EH (cell line): ENCODE results near the gene SLC47A1.
"Not testable (repeated sequence)": the region's sequence is repeated elsewhere in the genome, so short reads cannot be mapped to it uniquely, and the experiment has no call there.

Experiments
- DNase-seq: peaks from one replicate; pipeline ENCODE4 v3.0.0-alpha.2; 2015; ENCODE audit warnings: low read depth

The SLC47A1 gene

DNA sequence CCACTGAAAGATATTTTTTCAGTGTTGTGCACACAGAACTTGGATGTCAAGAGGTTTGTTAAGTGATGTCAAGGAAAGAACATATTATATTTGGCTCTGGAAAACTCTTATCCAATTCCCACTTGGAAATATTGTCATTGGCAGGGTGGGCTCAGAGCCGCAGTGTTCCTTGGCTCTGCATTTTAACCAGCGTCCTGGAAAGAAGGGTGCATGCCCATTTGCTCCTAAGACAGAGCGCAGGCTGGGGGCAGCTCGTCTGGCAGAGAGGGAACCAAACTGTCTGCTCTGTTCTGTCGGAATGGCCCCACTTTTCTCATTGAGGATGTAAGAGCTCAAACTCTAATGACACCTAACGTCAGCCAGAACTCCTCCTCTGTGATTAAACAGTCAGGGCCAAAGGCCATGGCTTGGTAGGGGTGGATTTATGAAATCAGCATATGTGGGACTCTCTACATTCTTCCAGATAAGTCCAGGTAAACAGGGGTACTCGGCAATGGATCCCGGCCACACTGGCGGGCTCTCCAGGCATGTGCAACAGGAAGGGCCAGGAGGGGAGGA, 18.0 kb downstream of the SLC47A1 start:
- no peak for DNase-seq

GRCh38 chr17:19553036-19553435, 19.4 kb downstream of the SLC47A1 start:
- DNase-seq, result no peak

DNA sequence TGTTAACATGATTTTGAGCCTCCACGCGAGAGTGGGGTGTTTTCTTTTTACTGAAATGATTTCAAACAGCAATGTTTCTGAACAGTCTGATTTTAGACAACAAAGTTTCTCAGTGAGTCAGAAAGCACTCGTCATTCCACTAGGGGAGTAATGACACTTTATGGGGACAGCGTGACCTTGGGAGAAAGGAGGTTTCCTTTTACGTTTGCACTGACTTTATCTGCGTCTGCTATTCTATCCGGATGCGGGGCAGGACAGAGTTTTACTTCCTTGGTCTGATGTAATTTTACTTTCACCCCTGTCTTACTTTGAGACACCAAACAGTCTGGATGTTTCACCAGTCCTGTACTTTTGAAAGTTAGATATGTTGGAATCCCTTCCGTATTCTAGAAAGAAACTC, 20.7 kb downstream of the SLC47A1 start:
- DNase-seq, result peak; percentile 62

DNA sequence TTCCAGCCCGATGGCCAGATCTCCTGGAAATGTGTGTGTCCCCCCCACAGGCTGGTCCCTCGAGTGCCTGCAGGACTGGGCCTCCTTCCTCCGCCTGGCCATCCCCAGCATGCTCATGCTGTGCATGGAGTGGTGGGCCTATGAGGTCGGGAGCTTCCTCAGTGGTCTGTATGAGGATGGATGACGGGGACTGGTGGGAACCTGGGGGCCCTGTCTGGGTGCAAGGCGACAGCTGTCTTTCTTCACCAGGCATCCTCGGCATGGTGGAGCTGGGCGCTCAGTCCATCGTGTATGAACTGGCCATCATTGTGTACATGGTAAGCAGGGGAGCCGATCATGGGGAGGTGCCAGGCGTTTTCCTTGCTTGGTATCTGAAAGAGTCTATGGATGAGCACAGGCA, 22.1 kb downstream of the SLC47A1 start:
- DNase-seq, result no peak

DNA sequence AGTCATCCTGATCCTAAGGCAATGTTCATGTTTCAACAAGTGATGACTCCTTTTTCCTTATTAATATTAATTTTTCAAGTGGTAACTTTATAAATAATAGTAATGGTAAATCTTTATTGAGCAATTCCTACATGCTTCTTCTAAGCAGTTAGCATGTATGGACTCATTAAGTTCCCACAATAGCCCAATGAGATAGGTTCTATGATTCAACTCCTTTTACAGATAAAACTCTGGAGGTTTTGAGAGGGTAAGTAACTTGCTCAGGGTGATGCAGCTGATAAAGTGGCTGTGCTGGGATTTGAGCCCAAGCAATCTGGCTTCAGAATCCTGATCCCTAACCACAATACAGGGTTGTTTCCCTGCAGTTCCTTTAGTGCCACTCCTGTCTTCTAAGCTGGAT, 25.3 kb downstream of the SLC47A1 start:
- no peak for DNase-seq

DNA sequence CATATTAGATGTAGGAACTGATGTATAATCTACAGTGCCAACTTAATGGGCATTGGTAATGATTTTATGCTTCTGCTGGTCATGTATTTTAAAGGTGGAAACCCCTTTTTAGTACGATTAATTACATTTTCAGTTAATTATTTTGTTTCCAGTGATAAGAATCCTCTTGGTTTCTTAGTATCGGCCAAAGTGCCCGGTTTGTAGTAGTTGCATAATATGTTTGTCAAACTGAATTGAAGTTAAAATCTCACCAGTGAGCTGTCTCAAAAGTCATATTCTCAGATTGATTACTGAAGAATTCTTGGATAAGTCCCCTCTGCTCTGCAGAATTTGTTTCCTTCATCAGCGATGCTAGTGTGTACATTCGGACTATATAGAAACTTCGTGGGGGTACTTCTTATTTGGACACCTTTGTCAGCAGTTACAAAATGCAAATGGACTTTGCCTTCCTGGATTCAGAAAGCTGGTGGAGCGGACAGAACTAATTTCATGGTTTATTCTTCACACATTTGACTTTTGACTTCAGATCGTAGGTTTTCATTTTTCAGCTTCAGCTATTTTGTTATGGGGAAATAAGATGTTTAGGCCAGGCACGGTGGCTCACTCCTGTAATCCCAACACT, 28.2 kb downstream of the SLC47A1 start:
- no peak for DNase-seq

DNA sequence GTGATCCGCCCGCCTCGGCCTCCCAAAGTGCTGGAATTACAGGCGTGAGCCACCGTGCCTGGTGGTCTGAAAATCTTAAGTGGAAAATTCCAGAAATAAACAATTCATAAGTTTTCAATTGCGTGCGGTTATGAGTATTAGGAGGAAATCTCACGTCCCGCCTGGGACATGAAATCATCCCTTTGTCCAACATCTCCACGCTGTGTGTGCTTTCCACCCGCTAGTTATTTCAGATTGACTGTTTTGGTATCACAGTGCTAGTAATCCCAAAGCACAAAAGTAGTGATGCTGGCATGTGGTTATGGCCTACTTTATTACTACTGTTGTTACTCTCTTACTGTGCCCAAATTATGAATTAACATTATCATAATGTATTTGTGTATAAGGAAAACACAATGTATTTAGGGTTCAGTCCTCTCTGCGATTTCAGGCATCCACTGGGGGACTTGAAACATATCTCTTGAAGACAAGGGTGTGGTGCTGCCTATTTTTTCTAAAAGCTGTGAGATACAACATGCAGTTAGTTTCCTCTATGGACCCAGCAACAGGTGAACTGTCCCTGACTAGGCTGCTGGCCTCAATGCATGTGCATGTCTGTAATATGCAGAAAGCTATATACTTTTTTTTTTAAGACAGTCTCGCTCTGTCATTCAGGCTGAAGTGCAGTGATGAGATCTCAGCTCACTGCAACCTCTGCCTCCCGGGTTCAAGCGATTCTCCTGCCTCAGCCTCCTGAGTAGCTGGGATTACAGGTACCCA, 32.3 kb downstream of the SLC47A1 start:
- DNase-seq, result no peak

DNA sequence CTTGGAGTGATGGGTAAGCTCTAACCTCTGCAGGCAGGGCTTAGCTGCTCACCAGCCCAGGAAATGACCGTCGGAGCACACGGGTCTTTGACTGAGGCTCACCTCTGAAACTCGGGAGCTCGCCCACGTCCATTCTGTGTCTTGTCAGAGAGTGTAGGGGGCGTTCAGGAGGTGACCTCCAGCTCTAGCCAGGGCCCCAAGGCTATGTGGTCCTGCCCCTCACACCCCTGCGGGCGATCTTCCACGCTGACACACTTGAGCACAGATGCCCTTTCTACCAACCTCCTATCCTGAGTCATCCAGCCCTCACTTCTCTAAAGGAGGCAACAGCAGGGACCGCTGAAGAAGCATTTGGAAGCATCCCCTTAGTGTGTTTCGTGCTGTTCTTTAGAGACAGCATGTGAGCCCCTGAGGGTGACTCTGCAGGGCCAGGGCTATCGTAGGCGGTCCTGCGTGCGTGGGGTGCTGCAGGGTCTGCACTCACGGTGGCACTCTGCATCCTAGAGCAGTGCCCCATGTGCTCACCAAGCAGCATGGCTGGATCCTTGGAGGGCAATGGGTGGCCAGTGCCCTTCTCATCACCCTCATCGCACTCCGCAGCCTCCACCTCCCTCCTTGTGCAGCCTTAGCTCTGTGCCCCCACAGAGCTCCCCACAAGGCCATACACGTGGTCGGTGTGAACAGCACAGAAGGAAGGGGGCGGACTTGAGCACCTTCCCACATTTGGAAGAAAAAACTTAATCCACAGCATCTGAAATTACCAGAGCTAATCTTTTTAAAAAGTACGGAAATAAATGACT, 33.8 kb downstream of the SLC47A1 start:
- no peak for DNase-seq

DNA sequence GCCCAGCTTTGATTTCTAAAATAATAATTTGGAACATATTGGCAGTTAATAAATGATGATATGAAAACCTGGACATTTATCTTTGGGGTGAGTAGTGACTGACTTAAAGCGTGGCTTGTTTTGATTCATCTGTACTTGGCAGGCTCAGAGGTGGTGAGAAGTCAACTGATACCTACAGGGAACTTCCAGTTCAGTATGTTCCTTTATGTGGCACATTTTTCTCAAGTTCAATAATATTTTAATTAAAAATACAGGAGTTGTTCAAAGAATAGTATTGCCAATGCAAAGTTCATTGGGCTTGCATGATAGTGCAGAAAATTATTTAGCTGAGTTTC, 34.3 kb downstream of the SLC47A1 start:
- DNase-seq, result no peak

GRCh38 chr17:19569785-19570543, 36.3 kb downstream of the SLC47A1 start:
- no peak for DNase-seq

DNA sequence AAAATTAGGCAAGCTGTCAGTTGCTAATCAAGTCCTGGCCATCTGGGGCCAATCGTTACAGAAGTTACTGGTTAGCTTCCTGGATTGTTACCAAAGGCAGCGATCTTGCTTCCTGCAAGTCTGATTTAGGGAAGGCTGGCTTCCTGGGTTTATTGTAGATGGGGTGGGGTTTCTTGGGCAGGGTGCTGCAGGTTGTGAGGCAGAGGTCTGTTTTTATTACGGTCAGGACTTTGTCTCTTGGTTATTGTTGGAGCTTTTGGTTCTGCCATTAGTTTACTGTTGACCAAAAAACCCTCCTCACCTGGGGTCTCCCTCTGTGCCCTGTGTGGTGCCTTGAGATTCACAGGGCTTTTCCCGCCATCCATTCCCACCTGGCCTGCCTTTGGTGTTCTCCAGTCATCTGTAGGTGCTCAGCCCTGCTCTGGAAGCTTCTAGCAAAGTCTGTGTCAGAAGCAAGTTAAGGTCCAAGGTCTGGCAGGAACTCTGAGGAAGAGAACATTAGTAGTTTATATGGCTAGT, 36.9 kb downstream of the SLC47A1 start:
- DNase-seq, result no peak

GRCh38 chr17:19573075-19573474, 39.4 kb downstream of the SLC47A1 start:
- no peak for DNase-seq

GRCh38 chr17:19574956-19575355, 41.3 kb downstream of the SLC47A1 start:
- peak; percentile 4 for DNase-seq

DNA sequence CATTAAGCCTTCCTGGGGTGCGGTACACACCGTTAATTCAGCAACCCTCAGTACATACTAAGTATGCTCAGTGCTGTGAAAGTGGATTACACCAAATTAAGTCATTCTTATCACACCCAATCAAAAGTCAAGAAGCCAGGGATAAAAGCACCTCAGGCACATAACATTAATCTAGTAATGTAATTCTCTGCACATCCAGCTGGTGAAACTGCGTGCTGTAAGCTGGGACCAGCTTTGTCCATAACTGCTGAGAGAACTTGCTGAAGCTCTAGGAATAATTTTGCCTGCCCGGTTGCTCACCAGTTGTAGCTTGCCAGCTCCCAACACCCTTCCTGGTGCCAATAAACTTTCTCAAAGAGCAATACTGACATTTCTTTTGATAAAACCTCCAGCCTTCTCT, 44.9 kb downstream of the SLC47A1 start:
- peak; percentile 9 for DNase-seq

DNA sequence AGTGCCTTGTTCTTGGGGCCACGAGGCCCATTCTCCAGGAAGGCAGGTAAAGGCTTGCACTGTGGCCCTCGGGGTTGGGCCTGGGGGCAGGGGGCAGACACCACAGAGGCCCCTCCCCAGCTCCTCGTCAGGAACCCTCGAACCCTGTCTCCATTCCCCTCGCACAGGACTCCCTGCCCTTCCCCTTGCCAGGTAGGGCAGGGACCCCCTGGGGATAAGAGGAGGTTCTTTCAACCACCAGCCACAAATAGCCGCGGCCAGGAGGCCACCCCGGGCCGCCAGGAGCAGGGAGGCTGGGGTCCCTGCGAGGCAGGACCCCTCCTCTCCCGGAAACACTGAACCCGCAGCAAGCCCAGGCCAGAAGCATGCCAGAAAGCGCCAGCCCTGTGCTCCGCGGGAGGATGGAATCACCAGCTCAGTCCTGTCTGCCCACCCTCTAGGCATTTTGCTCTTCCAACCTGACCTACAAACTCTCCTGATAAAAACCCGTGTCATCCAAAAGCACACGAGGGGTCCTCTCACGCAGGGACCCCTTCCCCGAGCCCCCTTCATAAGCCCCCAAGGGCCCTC, 45.6 kb downstream of the SLC47A1 start:
- DNase-seq, result no peak

DNA sequence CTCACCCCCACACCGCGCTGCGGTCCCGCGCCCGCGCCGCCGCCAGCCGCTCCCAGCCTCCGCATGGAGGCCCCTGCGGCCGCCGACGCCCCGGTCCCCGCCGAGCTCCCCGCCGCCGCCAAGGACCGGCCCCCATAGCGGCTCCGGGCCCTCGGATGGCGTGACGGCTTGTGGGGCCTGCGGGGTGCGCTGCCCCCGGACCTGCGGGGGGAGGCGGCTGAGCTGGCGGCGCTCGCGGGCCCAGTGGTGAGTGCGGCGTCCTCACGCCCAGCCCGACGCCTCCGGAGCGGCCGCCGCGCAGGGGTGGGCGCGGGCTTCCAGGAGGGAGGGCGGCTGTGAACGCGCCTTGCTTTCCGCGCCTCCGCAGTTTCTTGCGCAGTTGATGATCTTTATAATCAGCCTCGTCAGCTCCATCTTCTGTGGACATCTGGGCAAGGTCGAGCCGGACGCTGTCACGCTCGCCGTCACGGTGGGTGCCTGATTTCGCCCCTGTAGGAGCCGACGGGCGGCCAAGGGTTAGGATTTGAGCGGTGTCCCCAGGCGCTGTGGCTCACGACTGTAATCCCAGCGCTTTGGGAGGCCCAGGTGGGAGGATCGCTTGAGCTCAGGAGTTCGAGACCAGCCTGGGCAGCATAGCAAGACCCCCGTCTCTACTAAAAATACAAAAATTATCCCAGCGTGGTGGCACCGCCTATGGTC, 46.4 kb downstream of the SLC47A1 start:
- peak; percentile 1 for DNase-seq

DNA sequence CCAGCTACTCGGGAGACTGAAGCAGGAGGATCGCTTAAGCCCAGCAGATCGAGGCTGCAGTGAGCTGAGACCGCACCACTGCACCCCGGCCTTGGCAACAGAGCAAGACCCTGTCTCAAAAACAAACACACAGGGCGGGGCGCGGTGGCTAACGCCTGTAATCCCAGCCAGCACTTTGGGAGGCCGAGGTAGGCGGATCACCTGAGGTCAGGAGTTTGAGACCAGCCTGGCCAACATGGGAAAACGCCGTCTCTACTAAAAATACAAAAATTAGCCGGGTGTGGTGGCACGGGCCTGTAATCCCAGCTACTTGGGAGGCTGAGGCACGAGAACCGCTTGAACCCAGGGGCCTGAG, 46.9 kb downstream of the SLC47A1 start:
- not testable (repeated sequence) for DNase-seq

DNA sequence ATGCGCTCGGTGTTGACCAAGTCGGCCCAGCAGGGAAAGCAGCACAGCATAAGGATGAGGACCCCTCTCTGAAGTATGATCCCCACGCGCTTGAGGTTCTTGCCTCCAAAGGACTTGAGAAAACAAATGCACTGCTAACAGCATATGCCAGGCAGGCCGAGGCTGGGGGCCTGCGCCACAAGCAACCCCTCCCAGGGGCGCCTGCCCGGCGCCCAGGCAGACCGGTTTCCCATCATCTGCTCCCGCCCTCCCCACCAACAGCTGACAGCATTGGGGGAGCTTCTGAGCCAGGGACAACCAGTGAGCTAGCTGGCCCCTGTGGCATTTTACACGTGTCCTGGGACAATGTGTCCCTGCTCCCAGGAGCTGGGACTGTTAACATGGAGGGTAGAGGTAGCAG, 48.5 kb downstream of the SLC47A1 start:
- DNase-seq, result not testable (repeated sequence)

DNA sequence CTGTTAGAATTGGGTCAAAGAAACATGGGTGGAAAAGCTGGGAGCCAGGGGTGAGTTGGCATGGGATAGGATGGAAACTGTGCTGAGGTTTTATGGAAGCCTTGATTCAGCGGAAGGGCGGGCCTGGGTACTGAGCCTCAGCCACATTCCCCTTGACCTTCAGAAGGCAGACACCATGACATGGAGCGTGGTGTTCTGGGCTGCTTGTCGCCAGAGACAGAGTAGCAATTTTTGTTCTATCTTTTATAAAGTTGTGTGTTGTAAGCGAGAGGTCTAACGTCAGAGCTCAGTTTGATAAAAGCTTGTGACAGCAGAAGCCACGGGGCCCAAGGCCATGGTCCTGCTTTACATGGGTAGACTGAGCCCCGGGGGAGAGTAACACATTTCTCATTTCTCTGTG, 50.2 kb downstream of the SLC47A1 start:
- DNase-seq, result no peak

DNA sequence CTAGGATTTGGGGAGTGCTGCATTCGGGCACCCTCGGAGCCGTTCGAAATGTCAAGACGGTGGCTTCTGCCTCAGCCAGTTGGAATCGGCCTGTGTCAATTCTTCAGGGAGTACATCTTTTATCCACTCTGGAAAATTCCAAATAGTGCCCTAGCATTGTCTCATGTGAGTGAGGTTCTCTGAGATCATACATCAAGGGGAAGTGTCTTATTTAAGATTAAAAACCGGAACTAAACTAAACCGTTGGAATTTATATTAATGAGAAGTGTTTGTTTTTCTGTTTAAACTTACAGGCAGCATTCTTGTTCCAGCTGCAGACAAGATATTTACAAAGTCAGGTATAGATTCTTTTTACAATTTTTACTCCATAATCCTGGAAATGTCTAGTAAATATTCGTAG, 56.8 kb downstream of the SLC47A1 start:
- no peak for DNase-seq
